SK-MEL-5 (cell line): ENCODE results near the gene CASP8. TPM values are rescaled to one million over a fixed set of nuclear protein-coding genes. Genes with fewer than 3 reads are reported as not detected.

Source experiments
- DNase-seq: peaks from one replicate; pipeline ENCODE4 v3.0.0-alpha.2; 2016; ENCODE audit warnings: low read depth, low spot score
- in situ Hi-C: cut with HindIII; loops from 2 replicates; pipeline ENCODE4 v1.10.0; 2016; ENCODE audit warnings: low sequenced_read_pairs, high pct_unique_total_duplicates, low pct_unique_long_range_greater_than_20kb
- polyA plus RNA-seq, 2 experiments: library from polyadenylated mRNA; depleted of rRNA; stranded (reverse); fragments of >200 nt; gene quantifications; 2 replicates each; pipeline ENCODE4 v1.2.3, GENCODE V29; 2015
- total RNA-seq: library from RNA; depleted of rRNA; stranded (reverse); fragments of >200 nt; shearing (Covaris generic); gene quantifications from 2 replicates; pipeline ENCODE4 v1.2.3, GENCODE V29; 2014; rRNA removed

The CASP8 gene
- 25.3 and 29.6 TPM in 2 replicates for total RNA-seq
- 24.4 and 27.7 TPM in 2 replicates for polyA plus RNA-seq (2015; cell fraction: cytosol; rRNA removed)
- polyA plus RNA-seq (2015; cell fraction: nucleus; rRNA removed), result 70.3 and 70.8 TPM in 2 replicates

DNA sequence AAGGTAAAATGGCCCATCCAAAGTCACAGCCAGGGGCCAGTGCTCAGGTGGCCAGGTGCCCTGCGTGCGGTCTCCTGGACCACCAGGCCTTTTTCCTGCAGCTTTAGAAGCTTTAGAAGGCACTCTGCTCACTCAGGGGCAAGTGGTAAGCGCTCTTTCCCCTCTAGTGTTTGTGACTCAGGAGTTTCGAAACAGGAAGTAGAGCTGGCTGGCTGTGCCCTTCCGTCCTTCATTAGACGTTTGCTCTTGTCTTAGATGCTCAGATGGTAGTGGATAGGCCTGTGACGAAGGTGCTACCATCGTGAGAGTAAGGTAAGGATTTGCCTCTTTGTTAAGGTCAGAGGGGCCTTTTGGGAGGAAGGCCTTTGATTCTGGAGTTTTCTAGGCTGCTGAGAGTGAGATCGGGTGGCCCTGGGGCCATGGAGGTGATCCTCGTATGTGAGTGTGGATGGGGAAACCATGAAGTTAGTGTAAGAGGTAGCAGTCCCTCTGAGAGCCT is at the start of gene CASP8:
CASP8 (plus strand) TSS at position 235 of the 499 bp plus-strand sequence. CDS start 5,951 bp downstream, outside the sequence.
- no peak for DNase-seq
- in situ Hi-C loops, result no loop called here

- DNase-seq, result no peak
- in situ Hi-C loops, result no loop called here
These were observed 44.4 kb upstream of the CASP8 start for GRCh38 chr2:201215963-201216362.

- in situ Hi-C loops, result no loop called here
These were observed 43.4 kb upstream of the CASP8 start for GRCh38 chr2:201216918-201217317.

GRCh38 chr2:201218780-201219179 is 41.6 kb upstream of the CASP8 start:
- in situ Hi-C loops, result no loop called here
- DNase-seq, result no peak

More at GRCh38 chr2:201216918-201217317, 43.4 kb upstream of the CASP8 start:
- DNase-seq, result no peak

GRCh38 chr2:201219328-201220096 is 40.8 kb upstream of the CASP8 start:
- DNase-seq, result no peak
- in situ Hi-C loops, result no loop called here

DNA sequence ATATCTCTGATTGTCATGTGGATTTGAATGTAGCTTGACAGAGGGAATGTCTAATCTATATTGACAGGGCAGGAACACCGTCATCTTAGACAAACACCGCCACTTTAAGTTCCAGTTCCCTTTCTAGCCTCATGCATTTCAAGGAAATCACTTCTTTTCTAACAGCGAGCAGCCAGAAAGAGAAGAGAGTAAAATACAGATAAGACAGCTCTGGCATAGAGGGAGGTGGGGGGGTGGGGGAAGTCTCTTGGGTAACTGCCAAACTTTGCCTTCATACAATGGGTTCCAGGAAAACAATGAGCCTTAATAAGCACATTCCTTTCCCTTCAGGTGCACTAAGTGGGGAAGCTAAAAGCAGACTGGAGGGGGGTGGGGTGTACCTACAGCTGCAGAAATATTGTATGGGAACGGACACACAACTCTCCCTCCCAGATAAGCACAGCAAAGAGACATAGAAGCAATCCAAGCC is 40.2 kb upstream of the CASP8 start:
- DNase-seq, result no peak
- in situ Hi-C loops, result no loop called here

GRCh38 chr2:201223089-201224073 is 37.0 kb upstream of the CASP8 start:
- no peak for DNase-seq
- in situ Hi-C loops, result no loop called here

DNA sequence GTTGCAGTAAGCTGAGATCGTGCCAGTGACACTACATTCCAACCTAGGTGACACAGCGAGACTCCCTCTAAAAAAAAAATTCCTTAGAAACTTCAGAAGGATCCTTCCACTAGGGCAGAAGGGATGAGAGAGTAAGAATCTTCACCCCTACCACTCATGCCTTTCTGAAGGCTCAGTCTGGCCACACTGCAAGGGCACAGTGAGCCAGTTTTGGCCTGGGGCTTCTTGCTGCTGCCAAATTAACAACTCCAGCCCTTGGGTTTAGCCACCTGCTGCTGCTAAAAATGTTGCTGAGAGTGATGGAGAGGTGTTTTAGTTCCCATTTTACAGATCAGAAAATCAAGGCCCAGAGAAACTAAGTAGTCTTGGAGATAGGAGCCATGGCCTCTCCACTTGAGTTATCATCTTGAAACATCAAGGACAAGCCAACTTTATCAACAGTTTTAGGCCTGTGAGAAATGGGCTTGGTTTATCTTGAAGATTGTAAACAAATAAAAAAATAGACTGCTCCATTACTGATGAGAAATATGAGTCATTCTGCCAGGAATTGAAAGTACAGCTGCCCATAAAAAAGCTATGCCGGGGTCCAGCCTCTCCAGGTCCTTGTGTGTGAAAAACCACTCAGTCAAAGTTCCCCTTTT is 31.9 kb upstream of the CASP8 start:
- in situ Hi-C loops, result no loop called here
- no peak for DNase-seq

GRCh38 chr2:201228912-201229290 is 31.4 kb upstream of the CASP8 start:
- no peak for DNase-seq
- in situ Hi-C loops, result no loop called here

DNA sequence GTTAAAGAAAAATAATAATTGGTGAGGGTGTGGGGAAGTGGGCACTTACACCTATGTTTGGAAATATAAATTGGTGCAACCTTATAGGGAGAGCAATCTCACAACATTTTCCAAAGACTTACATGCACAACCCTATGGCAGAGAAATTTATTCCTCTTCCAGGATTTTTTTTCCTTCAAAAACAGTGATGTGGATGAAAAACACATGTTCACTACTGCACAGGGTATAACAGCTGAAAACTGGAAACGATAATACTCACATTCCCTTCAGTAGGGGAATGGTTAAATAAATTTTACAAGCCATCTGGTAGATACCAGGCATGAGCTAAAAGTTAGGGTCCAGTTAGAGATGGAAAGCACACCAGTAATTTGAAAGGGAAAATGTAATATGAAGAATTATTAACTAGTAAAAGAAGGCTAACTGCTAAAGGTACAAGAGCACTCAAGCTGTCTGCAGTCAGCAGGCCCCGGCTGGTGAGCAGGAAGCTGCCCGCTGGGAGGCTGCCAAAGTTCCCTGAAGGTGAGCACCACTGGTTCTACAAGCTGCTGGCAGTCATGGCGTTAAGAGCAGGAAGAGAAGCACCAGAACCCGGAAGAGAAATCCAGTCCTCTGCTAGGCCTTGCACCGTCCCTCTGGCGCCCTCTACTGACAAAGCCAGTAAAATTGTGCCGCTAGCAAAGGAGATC is 28.4 kb upstream of the CASP8 start:
- in situ Hi-C loops, result no loop called here
- peak; percentile 97 for DNase-seq

DNA sequence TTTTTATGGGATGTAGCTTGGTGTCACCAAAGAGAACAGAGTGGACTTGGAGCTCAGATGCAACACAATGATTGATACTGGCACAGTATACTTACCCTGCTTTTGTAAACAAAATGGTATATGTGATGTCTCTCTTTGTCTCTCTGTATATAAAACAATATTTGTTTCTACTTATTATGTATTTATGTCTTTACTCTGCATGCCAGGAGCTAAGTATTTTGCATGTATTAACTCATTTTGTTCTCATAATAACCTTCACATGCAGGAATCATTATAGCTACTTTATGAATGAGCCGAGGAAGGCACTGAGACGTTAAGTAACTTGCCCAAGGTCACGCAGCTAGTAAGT is 27.9 kb upstream of the CASP8 start:
- no peak for DNase-seq
- in situ Hi-C loops, result no loop called here

DNA sequence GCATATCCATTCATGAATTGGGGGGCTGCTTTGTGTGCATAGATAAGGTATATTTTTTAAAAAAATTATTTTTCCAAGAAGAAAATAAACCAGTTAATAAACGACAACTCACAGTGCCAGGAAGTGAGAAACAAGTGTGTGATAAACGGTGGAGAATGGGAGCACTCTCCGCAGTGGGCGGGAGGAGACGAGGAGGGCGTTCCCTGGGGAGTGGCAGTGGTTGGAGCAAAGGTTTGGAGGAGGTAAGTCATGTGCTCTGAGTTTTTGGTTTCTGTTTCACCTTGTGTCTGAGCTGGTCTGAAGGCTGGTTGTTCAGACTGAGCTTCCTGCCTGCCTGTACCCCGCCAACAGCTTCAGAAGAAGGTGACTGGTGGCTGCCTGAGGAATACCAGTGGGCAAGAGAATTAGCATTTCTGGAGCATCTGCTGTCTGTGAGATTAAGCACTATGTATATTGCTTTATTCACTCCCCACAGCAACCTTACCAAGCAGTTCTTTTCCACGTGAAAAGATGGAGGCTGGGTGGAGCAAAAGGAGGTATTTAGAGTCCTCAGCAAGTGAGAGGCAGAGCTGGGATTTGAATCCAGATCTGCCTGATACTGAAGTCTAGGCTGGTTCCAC is 27.0 kb upstream of the CASP8 start:
- in situ Hi-C loops, result no loop called here
- DNase-seq, result peak; percentile 90

- DNase-seq, result no peak
- in situ Hi-C loops, result no loop called here
These were observed 26.3 kb upstream of the CASP8 start for GRCh38 chr2:201233812-201234662.

DNA sequence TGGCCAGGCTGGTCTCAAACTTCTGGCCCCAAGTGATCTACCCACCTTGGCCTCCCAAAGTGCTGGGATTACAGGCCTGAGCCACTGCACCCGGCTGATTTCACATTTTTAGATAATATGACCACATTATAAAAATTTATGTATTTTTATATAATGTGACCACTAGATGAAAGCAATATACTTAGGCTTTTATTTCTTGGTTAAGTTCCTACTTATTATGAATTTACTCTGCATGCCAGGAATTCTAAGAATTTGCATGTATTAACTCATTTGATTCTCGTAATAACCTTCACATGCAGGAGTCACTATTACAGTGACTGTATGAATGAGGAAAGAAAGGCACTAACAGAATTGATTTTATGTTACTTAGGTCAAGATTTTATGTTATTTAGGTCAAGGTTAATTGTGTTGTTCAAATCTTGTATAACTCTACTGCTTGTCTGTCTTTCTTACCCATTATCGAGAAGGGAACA is 25.6 kb upstream of the CASP8 start:
- in situ Hi-C loops, result no loop called here
- no peak for DNase-seq

DNA sequence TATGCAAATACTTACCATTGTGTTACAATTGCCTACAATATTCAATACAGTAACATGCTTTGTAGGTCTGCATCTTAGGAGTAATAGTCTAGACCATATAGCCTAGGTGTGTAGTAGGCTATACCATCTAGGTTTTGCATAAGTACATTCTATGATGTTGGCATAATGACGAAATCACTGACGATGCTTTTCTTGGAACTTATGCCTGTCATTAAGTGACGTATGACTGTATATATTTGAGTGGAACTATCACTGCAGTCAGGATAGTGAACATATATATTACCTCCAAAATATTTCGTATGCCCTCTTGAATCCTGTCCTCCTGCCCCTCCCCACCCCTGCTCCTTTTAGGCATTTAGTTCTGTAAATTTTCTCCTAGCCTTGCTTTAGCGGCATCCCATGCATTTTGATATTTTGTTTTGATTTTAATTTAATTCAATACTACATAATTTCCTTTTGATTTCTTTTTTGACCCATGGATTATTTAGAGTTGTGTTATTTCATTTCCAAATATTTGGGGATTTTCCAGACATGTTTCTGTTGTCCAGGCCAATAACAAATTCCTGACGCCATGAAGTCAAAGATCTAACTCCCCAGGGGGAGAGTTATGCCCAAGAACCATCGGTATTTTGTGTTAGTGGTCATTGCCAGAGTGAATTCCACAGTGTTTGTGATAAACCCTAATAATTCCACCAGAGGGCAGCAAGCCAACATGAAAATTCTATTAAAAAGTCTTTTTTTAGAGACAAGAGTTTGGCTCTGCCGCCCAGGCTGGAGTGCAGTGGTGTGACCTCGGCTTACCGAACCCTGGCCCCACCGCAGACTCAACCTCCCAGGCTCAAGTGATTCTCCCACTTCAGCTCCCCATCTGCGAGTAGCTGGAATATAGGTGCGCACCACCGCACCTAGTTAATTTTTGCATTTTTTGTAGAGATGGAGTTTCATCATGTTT is 24.2 kb upstream of the CASP8 start:
- in situ Hi-C loops, result no loop called here
- peak; percentile 82 for DNase-seq
